HEK293 (cell line): Measurements from ENCODE around the gene GAL3ST2.

ENCODE experiments used
- CTCF ChIA-PET: fragments of 350-600 bp; formaldehyde crosslinking; extraction: SDS; loops from one replicate; lab custom pipeline; 2021; ENCODE audit warnings: antibody characterized with exemption; lab: Yijun Ruan, JAX
- POLR2A ChIA-PET: fragments of 300-600 bp; formaldehyde crosslinking; extraction: SDS; loops from one replicate; lab custom pipeline; 2020; ENCODE audit warnings: antibody characterized with exemption, inconsistent platforms; lab: Yijun Ruan, JAX
- H3K27ac ChIP-seq: fragments of 200-500 bp; sonication (Bioruptor generic); 2 replicates; pipeline ENCODE4 v1.5.1; 2014; ENCODE audit warnings: low read depth, low read length, control low read depth, inconsistent platforms; ENCODE audit errors: extremely low read depth
- H3K36me3 ChIP-seq, 2 experiments: fragments of 200-500 bp in 1 of 2; sonication (Bioruptor generic) in 1 of 2; 1 replicate in 1 of 2; 2 replicates in 1 of 2; pipeline ENCODE4 v1.5.1; 2014 to 2017; ENCODE audit warnings: inconsistent platforms in 2 of 2, low read length in 2 of 2; ENCODE audit not compliant: control insufficient read depth in 2 of 2, insufficient read depth in 1 of 2
- H3K4me1 ChIP-seq: fragments of 200-500 bp; sonication (Bioruptor generic); 2 replicates; pipeline ENCODE4 v1.5.1; 2014; ENCODE audit warnings: mild to moderate bottlenecking, low read length, inconsistent platforms; ENCODE audit not compliant: control insufficient read depth, insufficient read depth
- H3K4me3 ChIP-seq: 2 replicates; pipeline ENCODE4 v1.5.1; 2011; ENCODE audit warnings: low read depth, mild to moderate bottlenecking, control low read depth, low read length, moderate library complexity
- H3K9me3 ChIP-seq: fragments of 200-500 bp; sonication (Bioruptor generic); 2 replicates; pipeline ENCODE4 v1.5.1; 2014; ENCODE audit warnings: low read depth, low read length, inconsistent platforms; ENCODE audit not compliant: control insufficient read depth, insufficient read depth
- BCL6B ChIP-seq: fragments of 450-650 bp; formaldehyde crosslinking; IDR thresholded peaks from 2 replicates; pipeline ENCODE4 v1.5.1; 2017; ENCODE audit warnings: missing biosample characterization, missing genetic modification characterization
- INSM2 ChIP-seq: fragments of 450-650 bp; formaldehyde crosslinking; IDR thresholded peaks from 2 replicates; pipeline ENCODE4 v1.5.1; 2016; ENCODE audit warnings: missing biosample characterization, missing genetic modification characterization
- KLF1 ChIP-seq: fragments of 450-650 bp; formaldehyde crosslinking; IDR thresholded peaks from 2 replicates; pipeline ENCODE4 v1.5.1; 2016; ENCODE audit warnings: missing biosample characterization, missing genetic modification characterization
- OSR2 ChIP-seq: fragments of 450-650 bp; formaldehyde crosslinking; IDR thresholded peaks from 2 replicates; pipeline ENCODE4 v1.5.1; 2016; ENCODE audit warnings: missing biosample characterization, missing genetic modification characterization
- RBAK ChIP-seq: fragments of 450-650 bp; formaldehyde crosslinking; IDR thresholded peaks from 2 replicates; pipeline ENCODE4 v1.5.1; 2016; ENCODE audit warnings: missing biosample characterization, missing genetic modification characterization
- REPIN1 ChIP-seq: fragments of 450-650 bp; formaldehyde crosslinking; IDR thresholded peaks from 2 replicates; pipeline ENCODE4 v1.5.1; 2017; ENCODE audit warnings: missing biosample characterization, missing genetic modification characterization, low read depth
- SCRT1 ChIP-seq: fragments of 450-650 bp; formaldehyde crosslinking; IDR thresholded peaks from 2 replicates; pipeline ENCODE4 v1.5.1; 2016; ENCODE audit warnings: missing biosample characterization, missing genetic modification characterization, borderline replicate concordance
- SP3 ChIP-seq: fragments of 450-650 bp; formaldehyde crosslinking; IDR thresholded peaks from 2 replicates; pipeline ENCODE4 v1.5.1; 2016; ENCODE audit warnings: missing biosample characterization, missing genetic modification characterization
- SP7 ChIP-seq: fragments of 450-650 bp; formaldehyde crosslinking; IDR thresholded peaks from 2 replicates; pipeline ENCODE4 v1.5.1; 2016; ENCODE audit warnings: missing biosample characterization, missing genetic modification characterization
- YY1 ChIP-seq: fragments of 450-650 bp; formaldehyde crosslinking; IDR thresholded peaks from 2 replicates; pipeline ENCODE4 v1.5.1; 2018; ENCODE audit warnings: missing biosample characterization, missing genetic modification characterization
- ZBTB11 ChIP-seq: fragments of 450-650 bp; formaldehyde crosslinking; conservative IDR thresholded peaks from 2 replicates; pipeline ENCODE4 v1.5.1; 2016; ENCODE audit warnings: low read depth, missing biosample characterization, missing genetic modification characterization
- ZBTB8A ChIP-seq: fragments of 450-650 bp; formaldehyde crosslinking; IDR thresholded peaks from 2 replicates; pipeline ENCODE4 v1.5.1; 2016; ENCODE audit warnings: missing biosample characterization, missing genetic modification characterization
- ZFP3 ChIP-seq: fragments of 450-650 bp; formaldehyde crosslinking; IDR thresholded peaks from 2 replicates; pipeline ENCODE4 v1.5.1; 2016; ENCODE audit warnings: low read depth, missing biosample characterization, missing genetic modification characterization
- ZFP69B ChIP-seq: fragments of 450-650 bp; formaldehyde crosslinking; IDR thresholded peaks from 2 replicates; pipeline ENCODE4 v1.5.1; 2016; ENCODE audit warnings: missing biosample characterization, missing genetic modification characterization
- ZNF10 ChIP-seq: fragments of 450-650 bp; formaldehyde crosslinking; IDR thresholded peaks from 2 replicates; pipeline ENCODE4 v1.5.1; 2017; ENCODE audit warnings: missing biosample characterization, missing genetic modification characterization
- ZNF112 ChIP-seq: fragments of 450-650 bp; formaldehyde crosslinking; IDR thresholded peaks from 2 replicates; pipeline ENCODE4 v1.5.0; 2017; ENCODE audit warnings: missing biosample characterization, missing genetic modification characterization
- ZNF140 ChIP-seq: fragments of 450-650 bp; formaldehyde crosslinking; IDR thresholded peaks from 2 replicates; pipeline ENCODE4 v1.5.1; 2016; ENCODE audit warnings: missing biosample characterization, missing genetic modification characterization
- ZNF184 ChIP-seq: fragments of 450-650 bp; IDR thresholded peaks from 2 replicates; pipeline ENCODE4 v1.5.1; 2018; ENCODE audit warnings: missing biosample characterization, mild to moderate bottlenecking, missing genetic modification characterization
- ZNF266 ChIP-seq: fragments of 450-650 bp; formaldehyde crosslinking; IDR thresholded peaks from 2 replicates; pipeline ENCODE4 v1.5.1; 2016; ENCODE audit warnings: missing biosample characterization, missing genetic modification characterization, low read depth
- ZNF354C ChIP-seq: fragments of 450-650 bp; formaldehyde crosslinking; IDR thresholded peaks from 2 replicates; pipeline ENCODE4 v1.5.1; 2016; ENCODE audit warnings: missing biosample characterization, missing genetic modification characterization, low read depth, borderline replicate concordance
- ZNF449 ChIP-seq: fragments of 450-650 bp; formaldehyde crosslinking; IDR thresholded peaks from 2 replicates; pipeline ENCODE4 v1.5.1; 2017; ENCODE audit warnings: missing biosample characterization, mild to moderate bottlenecking, missing genetic modification characterization, moderate library complexity
- ZNF529 ChIP-seq: fragments of 450-650 bp; formaldehyde crosslinking; IDR thresholded peaks from 2 replicates; pipeline ENCODE4 v1.5.1; 2017; ENCODE audit warnings: missing genetic modification characterization, missing biosample characterization; ENCODE audit not compliant: insufficient replicate concordance
- ZNF610 ChIP-seq: fragments of 450-650 bp; formaldehyde crosslinking; IDR thresholded peaks from 2 replicates; pipeline ENCODE4 v1.5.1; 2016; ENCODE audit warnings: missing biosample characterization, missing genetic modification characterization, borderline replicate concordance
- ZNF621 ChIP-seq: fragments of 450-650 bp; formaldehyde crosslinking; IDR thresholded peaks from 2 replicates; pipeline ENCODE4 v1.5.1; 2017; ENCODE audit warnings: missing biosample characterization, missing genetic modification characterization
- ZNF626 ChIP-seq: fragments of 450-650 bp; sonication (Bioruptor Pico); formaldehyde crosslinking; IDR thresholded peaks from 2 replicates; pipeline ENCODE4 v1.5.1; 2018; ENCODE audit warnings: missing biosample characterization, missing genetic modification characterization, inconsistent platforms
- ZNF747 ChIP-seq: fragments of 450-650 bp; formaldehyde crosslinking; IDR thresholded peaks from 2 replicates; pipeline ENCODE4 v1.5.1; 2016; ENCODE audit warnings: missing biosample characterization, missing genetic modification characterization
- ZNF791 ChIP-seq: fragments of 450-650 bp; formaldehyde crosslinking; IDR thresholded peaks from 2 replicates; pipeline ENCODE4 v1.5.1; 2016; ENCODE audit warnings: missing biosample characterization, missing genetic modification characterization

GAL3ST2 gene

GRCh38 chr2:241844831-241845578, 68.4 kb downstream of the GAL3ST2 start (continued):
- no peak for TF ChIP-seq SP7 (tag by site-specific recombination)

GRCh38 chr2:241846406-241846805, 69.8 kb downstream of the GAL3ST2 start:
- no peaks in the 10 kb centered on the region for H3K36me3 ChIP-seq
- CTCF ChIA-PET: no interaction called here
- H3K4me3 ChIP-seq: no peak overlapping the region
- no peaks in the 10 kb centered on the region for H3K4me1 ChIP-seq
- H3K9me3 ChIP-seq: no peaks in the 10 kb centered on the region
- no peak overlapping the region for H3K27ac ChIP-seq
- TF ChIP-seq ZNF354C (no peak), ZNF184 (no peak), INSM2 (tag by site-specific recombination) (no peak), ZFP69B (tag by site-specific recombination) (no peak), REPIN1 (tag by site-specific recombination) (no peak), SCRT1 (no peak), ZNF791 (tag by site-specific recombination) (no peak), SP3 (tag by site-specific recombination) (no peak), OSR2 (tag by site-specific recombination) (no peak), ZNF621 (tag by site-specific recombination) (no peak), ZNF10 (tag by site-specific recombination) (no peak), ZNF747 (tag by site-specific recombination) (no peak), ZNF626 (tag by site-specific recombination) (no peak), BCL6B (no peak), ZNF449 (tag by site-specific recombination) (no peak), RBAK (no peak)
- POLR2A ChIA-PET: no interaction called here

GRCh38 chr2:241848761-241849615, 72.4 kb downstream of the GAL3ST2 start:
- no peaks in the 10 kb centered on the region for H3K36me3 ChIP-seq
- no peak overlapping the region for H3K27ac ChIP-seq
- no peaks in the 10 kb centered on the region for H3K4me1 ChIP-seq
- POLR2A ChIA-PET: no interaction called here
- no peaks in the 10 kb centered on the region for H3K9me3 ChIP-seq
- CTCF ChIA-PET: no interaction called here
- no peak overlapping the region for H3K4me3 ChIP-seq
- TF ChIP-seq ZNF610 (tag by site-specific recombination) (no peak), KLF1 (no peak), ZNF112 (tag by site-specific recombination) (no peak), ZNF266 (tag by site-specific recombination) (no peak), YY1 (tag by site-specific recombination) (no peak), ZBTB8A (no peak), ZNF140 (tag by site-specific recombination) (no peak), ZNF529 (tag by site-specific recombination) (no peak), ZFP3 (tag by site-specific recombination) (no peak), ZBTB11 (no peak)
